Peyer's patch (tissue), 4 donors: ENCODE data around the gene POMGNT2. TPM values are rescaled to one million over a fixed set of nuclear protein-coding genes. Genes with fewer than 3 reads are reported as not detected.

Source experiments
- DNase-seq, 3 donors: peaks; one replicate each; pipeline ENCODE4 v3.0.0-alpha.2; 2017 to 2019
- H3K27ac ChIP-seq, 4 donors: fragments of 200-600 bp; sonication (generic); one replicate each; pipeline ENCODE4 v1.5.1; 2016 to 2019
- H3K27me3 ChIP-seq, 2 donors: fragments of 200-600 bp; sonication (generic); one replicate each; pipeline ENCODE4 v1.5.1; 2019
- H3K36me3 ChIP-seq, 3 donors: fragments of 200-600 bp; sonication (generic); one replicate each; pipeline ENCODE4 v1.5.1; 2016 to 2019
- H3K4me1 ChIP-seq, 4 donors: fragments of 200-600 bp; sonication (generic); one replicate each; pipeline ENCODE4 v1.5.1; 2016 to 2019
- H3K4me3 ChIP-seq, 4 donors: fragments of 200-600 bp; sonication (generic); 1 replicate in 3 of 4; 2 replicates in 1 of 4; pipeline ENCODE4 v1.5.1; 2016 to 2019; ENCODE audit warnings: mild to moderate bottlenecking in 1 of 4
- H3K9me3 ChIP-seq, 4 donors: fragments of 200-600 bp; sonication (generic); one replicate each; pipeline ENCODE4 v1.5.1; 2016 to 2019; ENCODE audit warnings: mild to moderate bottlenecking in 1 of 4
- POLR2A ChIP-seq, 2 donors: fragments of 450-650 bp; IDR thresholded peaks; one replicate each; pipeline ENCODE4 v1.5.1; 2017; ENCODE audit warnings: antibody characterized with exemption in 2 of 2, mild to moderate bottlenecking in 2 of 2, moderate library complexity in 2 of 2
- total RNA-seq, 4 donors: library from RNA; depleted of rRNA; stranded (reverse); fragments of >200 nt; gene quantifications; one replicate each; pipeline ENCODE4 v1.1.0, GENCODE V29; 2016
- TF ChIP-seq, protein P1 (sequence below), 6 experiments: fragments of 450-650 bp in 4 of 6; fragments of 200-600 bp in 2 of 6; sonication (generic) in 1 of 6; IDR thresholded peaks; one replicate each; pipeline ENCODE4 v1.5.1; 2017 to 2019; ENCODE audit warnings: antibody characterized with exemption in 6 of 6, mild to moderate bottlenecking in 3 of 6, moderate library complexity in 1 of 6

POMGNT2 gene
- total RNA-seq, 4 donors from 2014 or later = 4.1 to 11.8 (median 7.1) TPM

DNA sequence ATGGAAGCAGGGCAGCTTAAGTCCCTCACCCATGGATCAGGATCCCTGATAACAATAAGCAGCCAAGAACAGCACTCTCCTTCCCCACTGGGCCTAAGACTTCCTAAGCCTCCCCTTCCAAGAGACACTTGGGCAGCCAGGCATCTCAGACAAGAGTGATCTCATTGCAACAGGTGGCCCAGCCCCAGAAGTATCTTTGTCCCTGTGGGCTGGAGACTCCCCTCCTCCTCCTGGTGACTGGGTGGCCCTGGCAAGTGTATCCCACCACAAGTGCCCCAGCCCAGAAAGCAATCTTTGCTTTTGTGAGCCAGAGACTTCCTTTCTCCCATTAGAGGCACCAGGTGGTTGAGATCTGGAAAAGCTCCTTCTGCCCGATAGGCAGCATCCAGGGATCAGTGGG lies 40.7 kb upstream of the POMGNT2 start:
- Histone ChIP-seq H3K27me3 (no peaks in the 10 kb centered on the region), H3K4me1 (no peaks in the 10 kb centered on the region), H3K27ac (no peak overlapping the region), H3K4me3 (no peak overlapping the region), H3K36me3 (no peaks in the 10 kb centered on the region), H3K9me3 (no peaks in the 10 kb centered on the region)
- TF ChIP-seq, protein P1, sequence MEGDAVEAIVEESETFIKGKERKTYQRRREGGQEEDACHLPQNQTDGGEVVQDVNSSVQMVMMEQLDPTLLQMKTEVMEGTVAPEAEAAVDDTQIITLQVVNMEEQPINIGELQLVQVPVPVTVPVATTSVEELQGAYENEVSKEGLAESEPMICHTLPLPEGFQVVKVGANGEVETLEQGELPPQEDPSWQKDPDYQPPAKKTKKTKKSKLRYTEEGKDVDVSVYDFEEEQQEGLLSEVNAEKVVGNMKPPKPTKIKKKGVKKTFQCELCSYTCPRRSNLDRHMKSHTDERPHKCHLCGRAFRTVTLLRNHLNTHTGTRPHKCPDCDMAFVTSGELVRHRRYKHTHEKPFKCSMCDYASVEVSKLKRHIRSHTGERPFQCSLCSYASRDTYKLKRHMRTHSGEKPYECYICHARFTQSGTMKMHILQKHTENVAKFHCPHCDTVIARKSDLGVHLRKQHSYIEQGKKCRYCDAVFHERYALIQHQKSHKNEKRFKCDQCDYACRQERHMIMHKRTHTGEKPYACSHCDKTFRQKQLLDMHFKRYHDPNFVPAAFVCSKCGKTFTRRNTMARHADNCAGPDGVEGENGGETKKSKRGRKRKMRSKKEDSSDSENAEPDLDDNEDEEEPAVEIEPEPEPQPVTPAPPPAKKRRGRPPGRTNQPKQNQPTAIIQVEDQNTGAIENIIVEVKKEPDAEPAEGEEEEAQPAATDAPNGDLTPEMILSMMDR (IDR thresholded peaks at IDR 0.05) = no peak
- no peak for TF ChIP-seq POLR2A (IDR thresholded peaks at IDR 0.05)
- DNase-seq = no peak

DNA sequence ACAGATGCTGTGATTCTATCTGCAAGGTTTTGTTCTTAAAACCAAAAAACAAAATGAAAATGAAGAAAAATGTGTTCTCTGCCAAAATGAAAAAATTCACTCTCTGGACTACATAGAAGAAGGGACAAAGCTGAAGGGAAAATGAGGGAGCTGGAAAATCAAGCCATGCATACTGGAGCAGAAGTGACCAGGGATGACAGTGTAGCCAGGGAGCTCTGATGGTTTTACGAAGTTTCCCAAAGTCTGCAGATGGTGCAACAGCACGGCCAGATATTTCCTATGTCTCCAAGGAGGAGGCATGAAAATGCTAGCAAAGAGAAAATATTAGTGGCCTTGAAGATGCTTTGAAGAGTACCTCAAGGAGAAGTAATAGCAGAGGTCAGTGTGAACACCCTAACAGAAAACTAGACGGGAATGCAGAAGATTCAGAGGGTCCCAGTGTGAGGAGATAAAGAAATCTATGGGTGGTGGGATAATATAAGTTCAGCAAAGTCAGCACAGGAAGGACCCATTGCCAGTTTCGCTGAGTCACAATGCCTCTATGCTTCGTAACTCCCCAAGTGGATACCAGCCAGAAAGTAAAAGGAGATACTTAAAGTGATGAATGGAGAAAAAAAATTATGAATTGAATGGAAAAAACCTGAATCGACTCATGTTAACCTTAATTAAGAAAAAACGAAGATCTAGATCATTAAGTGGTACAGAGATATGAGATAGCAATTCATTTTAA lies 39.0 kb upstream of the POMGNT2 start:
- Histone ChIP-seq H3K4me1 (no peaks in the 10 kb centered on the region), H3K27me3 (no peaks in the 10 kb centered on the region), H3K27ac (no peak overlapping the region), H3K4me3 (no peak overlapping the region), H3K9me3 (no peaks in the 10 kb centered on the region), H3K36me3 (no peaks in the 10 kb centered on the region)
- TF ChIP-seq, protein P1 (IDR thresholded peaks at IDR 0.05) = no peak
- TF ChIP-seq POLR2A (IDR thresholded peaks at IDR 0.05) = no peak
- DNase-seq = no peak

DNA sequence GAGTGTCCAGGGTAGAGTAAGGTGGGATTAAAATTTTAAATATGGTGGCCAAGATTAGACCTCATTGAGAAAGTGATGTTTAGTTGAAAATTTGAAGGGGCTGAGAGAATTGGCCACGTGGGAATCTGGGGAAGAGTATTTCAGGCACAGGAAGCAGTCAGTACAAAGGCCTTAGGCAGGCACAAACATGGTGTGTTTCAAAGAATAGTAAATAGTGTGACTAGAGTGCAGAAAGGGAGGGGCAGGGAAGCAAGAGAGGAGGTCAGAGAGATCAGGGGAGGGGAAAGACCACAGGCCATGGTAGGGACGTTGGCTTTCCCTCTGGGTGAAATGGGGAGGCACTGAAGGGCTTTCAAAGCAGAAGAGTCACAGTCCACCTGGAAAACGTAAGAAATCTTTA lies 36.6 kb upstream of the POMGNT2 start:
- no peak overlapping the region for H3K27ac ChIP-seq
- H3K4me3 ChIP-seq = no peak overlapping the region
- DNase-seq = no peak
- no peaks in the 10 kb centered on the region for H3K27me3 ChIP-seq
- H3K36me3 ChIP-seq = no peaks in the 10 kb centered on the region
- TF ChIP-seq, protein P1 (IDR thresholded peaks at IDR 0.05) = no peak
- TF ChIP-seq POLR2A (IDR thresholded peaks at IDR 0.05) = no peak
- no peaks in the 10 kb centered on the region for H3K9me3 ChIP-seq
- no peaks in the 10 kb centered on the region for H3K4me1 ChIP-seq

DNA sequence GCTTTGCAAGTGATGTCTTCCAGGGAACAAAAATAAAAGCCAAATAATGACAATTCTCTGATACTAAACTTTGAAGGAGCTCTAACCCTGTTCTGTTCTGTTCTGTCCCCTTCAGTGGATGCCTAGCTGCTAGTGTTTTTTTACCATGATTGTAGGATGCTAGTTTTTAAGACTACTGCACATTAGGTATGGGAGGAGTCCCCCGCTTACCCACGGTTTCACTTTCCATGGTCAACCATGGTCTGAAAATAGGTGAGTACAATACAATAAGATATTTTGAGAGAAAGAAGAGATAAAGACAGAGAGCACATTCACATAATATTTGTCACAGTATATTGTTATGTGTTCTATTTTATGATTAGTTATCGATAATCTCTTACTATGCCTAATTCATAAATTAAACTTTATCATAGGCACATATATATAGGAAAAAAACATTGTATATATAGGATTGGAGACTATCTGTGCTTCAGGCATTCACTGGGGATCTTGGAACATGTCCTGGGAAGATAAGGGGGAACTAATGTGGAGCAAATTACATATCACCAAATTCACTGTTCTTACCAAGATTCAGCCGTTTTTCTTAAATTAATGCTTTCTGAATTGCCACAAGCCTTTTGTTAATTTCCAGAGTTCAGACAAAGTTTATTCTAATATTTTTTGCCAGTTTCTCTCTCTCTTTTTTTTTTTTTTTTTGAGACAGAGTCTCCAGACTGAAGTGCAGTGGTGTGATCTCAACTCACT lies 32.8 kb upstream of the POMGNT2 start:
- H3K4me3 ChIP-seq = no peak overlapping the region
- TF ChIP-seq, protein P1 (IDR thresholded peaks at IDR 0.05) = no peak
- TF ChIP-seq POLR2A (IDR thresholded peaks at IDR 0.05) = no peak
- no peak overlapping the region for H3K27ac ChIP-seq
- H3K4me1 ChIP-seq = no peaks in the 10 kb centered on the region
- DNase-seq = no peak
- H3K27me3 ChIP-seq = no peaks in the 10 kb centered on the region
- no peaks in the 10 kb centered on the region for H3K36me3 ChIP-seq
- H3K9me3 ChIP-seq = peaks cover 0 to 4% (median 0%) of the 10 kb centered on the region in 4 donors

DNA sequence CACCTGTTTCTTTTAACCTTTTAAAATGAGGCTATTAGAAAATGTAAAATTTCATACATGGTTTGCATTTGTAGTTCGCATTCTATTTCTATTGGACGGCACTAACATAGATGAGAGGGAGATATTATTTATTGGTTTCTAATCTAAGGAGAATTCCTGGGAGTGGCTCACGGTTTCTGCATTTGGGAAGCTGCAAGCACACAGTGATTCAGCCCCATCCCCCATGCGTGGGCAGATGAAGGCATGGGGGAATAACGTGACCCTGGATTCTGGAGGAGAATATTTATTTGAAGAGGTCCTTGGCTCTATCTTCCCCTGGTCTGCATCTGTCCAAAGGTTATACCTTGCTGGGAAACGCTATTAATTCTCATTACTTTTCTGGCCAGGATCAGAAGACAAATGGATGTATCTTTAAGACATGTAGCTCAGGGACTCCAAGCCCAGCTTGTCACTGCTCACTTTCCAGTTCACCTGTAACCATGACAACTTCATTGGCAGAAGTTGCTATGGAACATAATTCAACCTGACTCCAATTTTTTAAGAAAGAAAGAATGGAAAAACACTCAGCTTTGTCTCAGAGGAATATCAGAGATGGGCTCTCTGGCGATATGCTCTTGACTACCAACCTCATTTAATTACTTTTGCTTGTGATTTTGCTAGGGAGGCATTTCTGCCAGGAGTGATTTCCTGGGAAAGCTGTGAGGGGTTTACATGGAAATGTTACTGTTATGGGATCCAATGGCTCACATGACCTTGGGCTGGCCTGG lies 27.2 kb upstream of the POMGNT2 start:
- H3K27me3 ChIP-seq = no peaks in the 10 kb centered on the region
- no peaks in the 10 kb centered on the region for H3K4me1 ChIP-seq
- H3K9me3 ChIP-seq = peaks cover 0 to 4% (median 0%) of the 10 kb centered on the region in 4 donors
- TF ChIP-seq POLR2A (IDR thresholded peaks at IDR 0.05) = no peak
- TF ChIP-seq, protein P1 (IDR thresholded peaks at IDR 0.05) = no peak
- no peak overlapping the region for H3K4me3 ChIP-seq
- no peaks in the 10 kb centered on the region for H3K36me3 ChIP-seq
- no peak for DNase-seq
- no peak overlapping the region for H3K27ac ChIP-seq
